Fibroblast of lung (primary cell): ENCODE data around the gene SPRED2.

Experiments
- EZH2 ChIP-seq: IDR thresholded peaks from 2 replicates; pipeline ENCODE4 v1.5.1; 2012; ENCODE audit warnings: low read length, control low read depth, mild to moderate bottlenecking; ENCODE audit errors: missing control alignments
- TF ChIP-seq, protein P1 (sequence below), 2 donors: IDR thresholded peaks in 1 of 2; conservative IDR thresholded peaks in 1 of 2; 1 replicate in 1 of 2; 2 replicates in 1 of 2; pipeline ENCODE4 v1.5.1; 2011 to 2012; ENCODE audit warnings: low read length in 2 of 2, control low read depth in 1 of 2, inconsistent platforms in 1 of 2, low read depth in 1 of 2, mild to moderate bottlenecking in 1 of 2

DNA sequence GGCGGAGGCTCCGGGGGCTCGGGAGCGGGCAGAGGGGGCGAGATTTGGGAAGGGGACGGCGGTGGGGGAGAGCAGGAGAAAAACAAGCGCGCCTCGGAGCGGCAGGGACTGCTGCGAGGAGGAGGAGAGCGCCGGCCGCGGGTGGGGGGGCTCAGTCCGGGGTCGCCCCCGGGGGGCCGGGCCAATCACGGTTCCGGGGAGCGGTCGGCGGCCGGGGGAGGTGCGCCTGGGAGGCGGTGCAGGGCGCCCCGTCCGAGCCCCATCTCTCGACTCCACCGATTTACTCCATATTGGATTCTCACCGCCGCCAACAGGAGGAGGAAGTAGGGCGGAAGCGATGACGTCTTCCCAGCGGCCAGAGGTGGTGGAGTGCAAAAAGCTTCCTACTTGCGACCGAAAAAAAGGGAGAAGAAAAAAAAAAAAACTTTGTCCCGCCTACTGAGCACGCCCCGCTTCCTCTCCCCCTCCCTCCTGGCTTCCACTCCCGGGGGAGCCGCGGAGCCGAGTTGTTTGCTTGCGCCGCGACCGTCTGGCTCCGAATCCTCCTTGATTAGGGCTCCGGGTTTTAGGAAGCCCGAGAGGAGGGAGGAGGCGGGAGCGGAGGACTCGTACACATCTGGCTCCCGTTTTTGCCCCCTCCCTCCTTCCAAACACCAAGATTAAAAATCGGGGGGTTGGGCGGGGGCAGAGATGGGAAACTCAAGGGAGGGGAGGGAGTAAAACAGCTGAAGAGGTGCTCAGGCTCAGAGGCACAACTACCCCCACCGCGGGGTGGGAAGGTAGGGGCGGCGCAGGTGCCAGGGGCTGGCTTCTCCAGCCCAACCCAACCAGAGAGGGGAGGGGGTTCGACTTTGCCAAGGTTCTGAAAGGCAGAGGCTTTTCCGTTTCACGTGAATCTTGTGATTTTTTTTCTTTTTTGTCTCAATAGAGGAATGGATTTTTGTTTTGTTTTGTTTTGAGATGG, at the start of gene SPRED2:
- no peak for TF ChIP-seq EZH2
- TF ChIP-seq, protein P1, sequence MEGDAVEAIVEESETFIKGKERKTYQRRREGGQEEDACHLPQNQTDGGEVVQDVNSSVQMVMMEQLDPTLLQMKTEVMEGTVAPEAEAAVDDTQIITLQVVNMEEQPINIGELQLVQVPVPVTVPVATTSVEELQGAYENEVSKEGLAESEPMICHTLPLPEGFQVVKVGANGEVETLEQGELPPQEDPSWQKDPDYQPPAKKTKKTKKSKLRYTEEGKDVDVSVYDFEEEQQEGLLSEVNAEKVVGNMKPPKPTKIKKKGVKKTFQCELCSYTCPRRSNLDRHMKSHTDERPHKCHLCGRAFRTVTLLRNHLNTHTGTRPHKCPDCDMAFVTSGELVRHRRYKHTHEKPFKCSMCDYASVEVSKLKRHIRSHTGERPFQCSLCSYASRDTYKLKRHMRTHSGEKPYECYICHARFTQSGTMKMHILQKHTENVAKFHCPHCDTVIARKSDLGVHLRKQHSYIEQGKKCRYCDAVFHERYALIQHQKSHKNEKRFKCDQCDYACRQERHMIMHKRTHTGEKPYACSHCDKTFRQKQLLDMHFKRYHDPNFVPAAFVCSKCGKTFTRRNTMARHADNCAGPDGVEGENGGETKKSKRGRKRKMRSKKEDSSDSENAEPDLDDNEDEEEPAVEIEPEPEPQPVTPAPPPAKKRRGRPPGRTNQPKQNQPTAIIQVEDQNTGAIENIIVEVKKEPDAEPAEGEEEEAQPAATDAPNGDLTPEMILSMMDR (conservative IDR thresholded peaks at IDR 0.05 in 1 of 2, IDR thresholded peaks at IDR 0.05 in 1 of 2; ENCODE audit: low read depth in 1 of 2, low read length in 2 of 2): no peak
